HPDE6-E6E7 (cell line): ENCODE measurements around the gene SOBP.
"Not testable (repeated sequence)": the region's sequence is repeated elsewhere in the genome, so short reads cannot be mapped to it uniquely, and the experiment has no call there.

Experiments
- DNase-seq: peaks from one replicate; pipeline ENCODE4 v3.0.0; 2011; ENCODE audit warnings: missing footprints; ENCODE audit errors: extremely low spot score

SOBP gene

DNA sequence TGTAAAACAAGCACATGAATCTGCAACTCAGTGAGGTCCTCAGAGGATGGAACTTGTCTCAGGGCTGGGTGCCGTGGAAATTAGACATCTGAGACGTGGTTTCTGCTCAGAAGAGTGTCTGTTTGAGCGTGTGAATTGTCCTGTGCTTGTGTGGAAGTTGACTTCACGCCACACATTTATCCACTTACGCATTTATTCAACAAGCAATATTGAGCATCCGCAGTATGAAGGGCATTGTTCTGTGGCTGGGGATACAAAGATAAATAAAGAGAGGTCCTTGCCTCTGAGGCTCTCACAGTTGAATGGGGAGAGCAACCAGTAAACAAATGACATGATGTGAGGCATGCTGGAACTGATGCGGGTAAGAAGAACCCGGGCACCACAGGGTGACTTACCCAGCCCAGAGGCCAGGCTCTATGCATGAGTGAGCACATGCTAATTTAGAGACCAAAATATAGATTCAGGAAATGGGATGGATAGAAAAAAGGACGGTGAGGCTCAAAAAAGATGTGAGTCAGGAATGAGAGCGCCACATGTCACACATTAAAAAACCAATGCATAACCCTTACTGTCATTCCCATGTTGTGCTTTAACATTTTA lies 60.4 kb downstream of the SOBP start:
- DNase-seq, result no peak

DNA sequence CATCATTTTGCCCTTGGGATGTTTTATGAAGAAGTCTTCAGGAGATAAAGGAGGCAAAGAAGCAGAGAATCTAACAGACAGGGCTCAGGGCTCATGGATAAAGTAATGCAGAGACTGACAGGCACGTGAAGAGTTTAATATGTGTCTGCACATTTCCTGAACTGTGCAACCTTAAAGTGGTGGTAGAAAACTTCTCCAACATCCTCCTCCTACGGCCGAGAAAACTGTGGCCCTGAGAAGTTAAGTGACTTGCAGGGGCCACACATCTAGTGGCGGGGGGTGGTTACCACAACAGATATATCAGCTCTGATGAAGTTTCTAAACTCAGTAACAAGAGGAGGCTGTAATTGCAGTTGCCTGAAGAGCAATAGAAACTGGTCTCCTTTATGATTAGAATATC lies 61.0 kb downstream of the SOBP start:
- DNase-seq, result no peak

DNA sequence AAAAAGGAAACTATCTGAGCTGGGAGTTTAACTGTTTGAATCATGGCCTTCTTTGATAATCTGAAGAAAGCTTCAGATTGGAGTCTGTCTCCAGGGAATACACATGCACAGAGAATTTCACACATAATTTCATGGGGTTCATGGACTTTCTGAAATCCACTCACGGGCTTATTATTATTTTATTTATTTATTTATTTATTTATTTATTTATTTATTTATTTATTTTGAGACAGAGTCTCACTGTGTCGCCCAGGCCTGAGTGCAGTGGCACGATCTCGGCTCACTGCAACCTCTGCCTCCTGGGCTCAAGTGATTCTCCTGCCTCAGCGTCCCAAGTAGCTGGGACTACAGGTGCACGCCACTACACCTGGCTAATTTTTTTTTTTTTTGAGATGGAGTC lies 63.2 kb downstream of the SOBP start:
- DNase-seq, result not testable (repeated sequence)

DNA sequence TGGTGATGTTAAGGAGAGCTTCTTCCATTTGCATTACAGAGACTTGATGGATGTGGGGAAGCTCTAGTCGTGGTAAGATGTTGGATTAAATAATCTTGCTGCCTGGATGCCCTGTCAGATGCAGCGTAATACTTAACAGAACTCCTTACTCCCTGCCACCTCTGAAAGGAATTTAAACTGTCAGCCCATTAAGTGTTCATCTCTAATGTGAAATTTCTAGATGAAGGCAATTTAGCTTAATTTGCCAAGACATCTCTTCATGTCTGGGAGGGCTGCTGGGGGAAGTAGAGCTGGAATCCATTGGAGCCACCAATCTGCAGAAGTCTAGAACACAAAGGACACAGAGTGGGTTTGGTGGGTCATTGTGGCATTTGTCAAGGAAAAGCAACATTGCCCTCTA lies 64.4 kb downstream of the SOBP start:
- DNase-seq, result no peak

DNA sequence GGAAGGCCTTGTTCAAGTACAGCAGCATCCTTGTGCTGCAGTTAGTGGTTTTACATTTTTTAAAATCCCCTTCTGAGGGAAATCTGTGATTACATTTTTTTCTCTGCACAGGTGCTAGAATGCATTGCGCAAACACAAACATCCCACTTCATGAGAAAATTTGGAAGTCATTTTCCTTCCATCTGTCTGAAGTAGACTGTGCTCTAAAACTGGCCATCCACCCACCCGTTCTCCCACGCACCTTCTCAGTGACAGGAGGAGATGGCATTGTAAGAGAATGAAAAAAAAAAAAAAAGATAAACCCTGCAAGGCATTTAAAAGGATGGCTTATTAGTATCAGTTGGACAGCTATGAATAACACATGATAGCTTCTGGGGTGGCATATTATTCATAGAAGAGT lies 65.0 kb downstream of the SOBP start:
- DNase-seq, result no peak

DNA sequence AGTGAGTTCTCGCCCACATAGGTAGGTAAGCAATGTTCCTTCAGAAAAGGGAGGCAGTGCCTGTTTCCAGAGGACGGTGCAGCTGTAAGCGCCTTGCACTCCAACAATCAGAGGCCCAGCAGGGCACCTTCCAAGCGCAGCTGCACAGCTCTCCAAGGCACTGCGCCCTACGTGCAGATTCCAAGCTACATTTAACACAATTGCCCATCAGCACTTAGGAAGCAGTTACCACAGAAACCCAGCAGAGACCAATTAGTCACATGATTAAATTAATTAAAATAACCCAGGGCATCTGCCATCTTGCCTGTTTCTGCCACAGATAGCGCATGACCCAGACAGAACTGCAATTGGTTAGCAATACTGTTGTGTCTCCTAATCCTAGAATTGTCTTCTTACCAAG lies 65.5 kb downstream of the SOBP start:
- DNase-seq, result no peak

DNA sequence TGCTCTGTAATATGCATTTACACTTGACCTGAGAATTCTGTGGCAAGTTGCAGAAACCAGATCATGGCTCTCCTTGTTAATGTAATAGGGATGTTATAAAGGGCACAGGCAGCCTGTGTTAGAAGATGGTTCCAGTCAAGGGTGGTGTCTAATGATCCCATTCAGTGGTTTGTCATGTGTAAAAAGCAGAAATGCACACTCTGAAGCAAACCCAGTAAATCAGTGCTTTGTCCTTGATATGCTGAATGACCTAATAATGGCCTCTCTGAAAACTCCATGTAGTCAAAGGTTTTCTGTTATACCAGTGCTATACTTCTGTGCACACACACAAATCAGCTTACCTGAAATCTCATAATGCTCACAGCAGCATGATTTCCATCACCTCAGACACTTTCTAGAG lies 66.2 kb downstream of the SOBP start:
- no peak for DNase-seq

DNA sequence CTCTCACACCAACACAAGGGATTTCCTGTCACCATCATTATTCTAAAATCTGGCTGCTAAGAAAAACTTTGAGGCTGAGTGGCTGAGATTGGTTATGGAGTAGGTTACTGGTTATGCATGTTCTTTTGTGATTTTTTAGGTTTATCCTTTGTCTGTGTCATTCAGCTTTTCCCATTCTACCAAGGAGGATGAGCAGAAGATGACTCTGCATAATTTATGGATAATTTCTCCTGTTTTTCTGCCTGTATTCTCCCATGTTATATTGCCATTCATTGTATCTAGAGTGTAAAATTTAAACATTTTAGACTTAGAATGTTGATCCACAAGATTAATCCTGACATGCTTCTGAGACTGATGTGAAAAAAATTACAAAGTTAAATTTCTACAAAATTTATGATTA lies 67.8 kb downstream of the SOBP start:
- no peak for DNase-seq

DNA sequence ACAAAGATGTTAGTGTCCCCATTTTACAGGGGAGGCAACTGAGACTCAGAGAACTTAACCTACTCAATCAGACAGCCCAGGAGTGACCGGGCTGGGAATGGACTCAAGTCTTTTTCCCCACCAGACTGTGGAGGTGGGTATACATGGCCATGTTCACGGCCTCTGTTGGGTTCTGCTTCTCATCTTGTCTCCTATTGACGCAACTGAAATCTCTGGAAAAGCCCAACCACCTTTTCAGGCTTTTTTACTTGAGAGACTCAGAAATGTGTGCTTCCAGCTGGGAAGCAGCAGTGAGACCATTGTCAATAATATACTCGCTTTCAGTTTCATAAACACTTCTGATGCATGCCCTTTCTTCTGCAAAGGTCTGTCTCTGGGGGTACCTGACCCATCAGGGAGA lies 70.7 kb downstream of the SOBP start:
- DNase-seq, result no peak

DNA sequence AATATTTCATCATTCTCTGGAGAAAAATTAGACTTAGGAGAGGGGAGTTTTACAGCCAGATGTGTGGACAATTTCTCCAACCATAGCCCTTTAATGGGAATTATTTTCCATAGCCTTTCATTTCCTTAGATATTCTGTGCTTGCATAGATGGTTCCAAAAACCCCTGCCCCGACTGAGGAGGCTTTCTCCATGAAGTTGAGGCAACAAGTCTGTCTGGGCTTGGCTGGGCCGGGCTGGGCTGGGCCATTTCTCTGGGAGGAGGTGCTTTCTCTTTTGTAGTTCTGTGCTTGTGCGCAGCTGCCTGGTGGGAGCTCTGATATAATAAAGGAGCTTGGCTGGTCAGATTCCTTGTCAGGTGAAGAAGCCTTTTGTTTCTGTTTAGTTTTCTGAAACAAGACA lies 71.4 kb downstream of the SOBP start:
- DNase-seq, result no peak

DNA sequence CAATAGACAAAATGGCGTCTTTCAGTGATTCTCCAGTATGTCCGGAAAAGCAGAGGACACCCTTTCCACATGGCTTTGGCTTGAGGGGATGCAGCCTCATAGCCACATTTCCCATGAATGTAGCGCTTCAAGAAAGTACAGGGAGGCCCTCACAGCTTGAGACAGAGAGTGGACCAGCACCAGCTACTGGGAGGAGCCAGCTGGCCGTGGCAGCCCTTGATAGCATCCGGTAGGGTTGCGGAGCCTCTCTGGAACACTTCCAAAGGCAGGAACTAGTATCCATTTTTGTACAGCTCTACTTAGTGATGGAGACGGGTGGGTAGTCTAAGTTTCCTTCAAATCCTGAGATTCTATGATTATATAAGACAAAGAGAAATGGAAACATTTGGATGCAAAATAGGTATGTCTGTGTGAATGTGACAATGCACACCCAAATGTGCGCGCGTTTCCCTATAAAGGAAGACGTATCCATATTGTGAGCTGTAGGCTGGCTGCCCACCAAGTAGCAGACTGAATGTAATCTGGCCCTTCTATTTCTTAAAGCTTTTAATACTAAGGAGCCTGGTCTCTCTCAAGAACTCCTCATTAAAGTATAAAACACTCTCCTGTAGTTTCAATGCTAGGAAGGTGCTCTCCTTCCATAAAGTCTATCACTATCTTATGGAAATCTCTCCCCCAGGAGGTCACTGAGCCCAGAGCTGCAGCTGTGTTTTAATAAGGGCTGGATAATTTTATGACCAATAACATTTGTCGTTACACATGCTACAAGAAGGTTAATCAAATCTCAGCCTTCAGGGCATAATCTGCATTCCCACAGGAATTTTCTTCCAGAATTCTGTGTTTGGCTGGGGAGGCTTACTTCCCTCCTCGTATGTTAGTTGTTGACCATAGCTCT lies 74.0 kb downstream of the SOBP start:
- DNase-seq, result no peak

DNA sequence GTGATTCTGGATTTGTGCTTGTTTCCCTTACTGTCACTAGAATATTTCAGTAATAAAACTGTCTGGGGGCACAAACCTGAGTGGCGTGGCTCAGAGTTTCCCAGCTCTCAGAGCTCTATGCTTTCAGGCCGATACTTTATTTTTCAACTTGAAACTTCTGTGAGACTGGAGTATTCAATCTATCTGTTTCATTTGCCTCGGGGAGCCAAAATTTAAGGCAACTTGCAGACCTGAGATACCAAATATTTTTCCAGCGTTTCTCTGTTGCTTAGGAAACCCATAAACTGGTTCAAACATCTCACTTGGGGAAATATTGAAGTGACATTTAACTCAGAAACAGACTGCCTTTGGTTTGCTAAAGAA lies 74.7 kb downstream of the SOBP start:
- DNase-seq, result no peak

DNA sequence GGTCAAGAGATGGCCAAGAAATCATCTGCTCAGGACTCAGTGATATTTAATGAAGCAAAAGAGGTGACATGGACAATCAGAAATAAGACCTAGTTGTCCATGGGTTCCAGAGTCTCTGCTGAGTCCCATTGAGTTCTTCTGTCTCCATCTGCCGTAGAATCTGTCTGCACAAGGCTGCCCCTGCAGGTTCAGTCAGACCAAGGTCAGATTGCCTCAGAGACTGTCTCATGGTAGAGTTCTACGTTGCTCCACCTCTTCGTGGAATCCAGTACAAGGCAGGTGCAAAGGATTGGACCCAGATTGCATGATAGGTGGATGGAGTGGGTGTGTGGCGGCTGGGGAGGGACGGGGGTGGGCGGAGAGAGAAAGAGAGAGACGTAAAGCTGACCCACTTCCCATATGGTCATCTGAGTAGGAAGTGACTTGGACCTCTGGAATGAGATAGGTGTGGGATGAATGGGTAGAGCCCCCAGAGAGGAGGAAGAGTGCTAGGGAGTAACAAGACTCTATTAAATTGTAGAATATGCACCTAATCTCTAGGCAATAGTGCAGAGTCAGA lies 75.3 kb downstream of the SOBP start:
- no peak for DNase-seq

DNA sequence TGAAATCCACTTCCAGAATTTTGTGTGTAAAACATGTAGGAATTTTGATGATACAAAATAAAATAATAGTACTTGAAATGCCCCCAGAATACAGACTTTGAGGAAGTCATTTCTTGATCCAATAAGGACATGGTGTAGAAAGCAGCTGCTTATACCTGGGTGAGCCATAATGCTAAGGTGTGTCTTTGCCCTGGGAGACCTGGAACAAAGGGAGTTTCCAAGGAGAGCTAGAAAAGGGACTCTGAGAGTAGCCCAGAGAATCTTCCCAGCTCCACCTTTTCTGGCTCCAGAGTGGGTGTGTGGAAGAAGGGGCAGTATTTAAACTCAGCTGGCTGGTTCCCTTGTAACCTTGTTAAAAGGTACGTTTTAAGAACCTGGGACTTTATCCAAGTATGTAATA lies 77.7 kb downstream of the SOBP start:
- DNase-seq, result no peak

DNA sequence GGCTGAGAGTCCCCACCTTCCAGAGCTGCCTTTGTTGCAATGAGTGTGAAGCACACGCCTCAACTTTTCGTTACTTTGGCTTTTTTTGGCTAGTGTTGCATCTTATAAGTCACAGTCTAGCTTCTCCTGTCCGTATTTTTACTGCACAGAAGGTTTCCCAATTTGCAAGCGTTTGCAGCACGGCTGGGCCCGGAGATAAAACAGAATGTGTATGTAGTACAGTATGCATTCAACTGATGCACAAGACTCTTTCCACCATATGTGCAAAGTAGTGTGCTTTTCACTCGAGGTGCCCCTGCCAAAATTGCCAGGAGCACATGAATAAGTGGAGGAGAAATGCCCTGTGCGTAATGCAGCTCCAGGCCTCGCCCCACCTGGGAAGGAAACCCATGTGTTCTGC lies 79.6 kb downstream of the SOBP start:
- no peak for DNase-seq

DNA sequence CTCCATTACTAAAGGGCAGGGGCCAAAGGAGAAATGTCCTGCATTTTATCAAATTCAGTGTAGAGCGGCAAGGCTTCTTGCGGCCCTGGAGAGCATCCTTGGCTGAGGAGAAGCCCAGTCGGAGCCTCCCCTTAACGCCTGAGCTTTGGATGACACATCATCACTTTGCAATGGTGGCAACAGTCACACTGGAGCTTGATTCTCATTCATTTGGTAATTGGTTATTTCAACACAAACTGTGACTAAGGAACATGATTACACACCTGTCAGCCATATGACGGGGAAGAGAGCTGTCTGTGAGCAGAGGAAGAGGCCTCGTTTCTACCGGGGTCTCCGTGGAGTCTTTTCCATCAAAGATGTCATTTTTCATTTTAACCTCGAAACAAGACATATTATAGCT lies 81.4 kb downstream of the SOBP start:
- DNase-seq, result no peak

DNA sequence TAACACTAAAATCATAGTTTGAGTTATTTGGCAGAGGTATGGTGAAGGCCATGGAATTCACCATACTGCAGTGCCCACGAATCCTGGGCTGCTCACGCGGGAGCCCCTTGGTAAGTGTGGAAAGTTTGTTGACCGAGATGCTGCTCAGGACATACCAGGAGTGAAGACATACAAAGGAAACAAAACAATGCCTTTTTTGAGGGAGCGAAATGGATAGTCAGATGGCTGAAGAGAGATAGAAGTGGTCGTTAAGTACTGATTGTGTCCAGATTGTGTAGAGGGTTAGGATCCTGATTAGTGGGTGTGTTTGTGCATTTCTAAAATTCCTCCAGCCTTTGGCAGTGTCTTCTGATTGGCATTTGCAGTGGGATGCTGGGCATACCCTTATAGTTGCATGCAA lies 83.0 kb downstream of the SOBP start:
- no peak for DNase-seq

DNA sequence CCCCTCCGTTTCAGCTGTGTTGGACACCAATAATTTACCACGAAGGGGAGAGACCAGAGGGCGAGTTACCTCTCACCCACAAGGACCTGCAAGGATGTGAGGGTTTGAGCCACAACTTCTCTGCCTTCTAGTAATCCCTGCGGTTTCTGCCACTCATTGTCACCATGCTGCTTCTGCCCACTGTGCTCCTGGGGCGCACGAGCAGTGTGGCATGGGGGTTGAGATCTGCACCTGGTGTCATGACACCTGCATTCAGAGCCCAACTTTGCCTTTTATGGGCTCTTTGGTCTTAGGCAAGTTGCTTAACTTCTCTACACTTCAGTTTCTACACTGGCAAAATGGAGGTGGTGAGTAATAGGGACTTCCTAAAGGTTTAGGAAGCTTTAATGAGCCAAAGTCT lies 84.9 kb downstream of the SOBP start:
- DNase-seq, result no peak

DNA sequence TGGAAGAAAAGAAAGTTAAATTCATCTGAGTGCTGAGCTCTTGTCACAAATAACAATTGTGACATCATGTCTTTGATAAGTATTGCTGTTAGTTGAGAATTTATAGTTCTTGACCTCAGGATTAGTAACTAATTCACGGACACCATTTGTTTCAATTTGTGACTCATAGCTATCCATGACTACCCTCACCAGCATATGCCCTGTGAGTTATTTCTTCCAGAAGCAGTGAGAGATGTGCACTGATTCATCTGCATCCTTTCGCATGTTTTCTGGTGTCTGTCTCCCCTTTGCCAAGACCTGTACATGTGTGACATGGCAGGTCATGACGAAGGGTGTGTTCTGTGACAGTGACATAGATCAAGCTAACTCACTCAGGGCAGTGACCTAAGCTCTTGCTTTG lies 86.9 kb downstream of the SOBP start:
- DNase-seq, result peak; percentile 17

DNA sequence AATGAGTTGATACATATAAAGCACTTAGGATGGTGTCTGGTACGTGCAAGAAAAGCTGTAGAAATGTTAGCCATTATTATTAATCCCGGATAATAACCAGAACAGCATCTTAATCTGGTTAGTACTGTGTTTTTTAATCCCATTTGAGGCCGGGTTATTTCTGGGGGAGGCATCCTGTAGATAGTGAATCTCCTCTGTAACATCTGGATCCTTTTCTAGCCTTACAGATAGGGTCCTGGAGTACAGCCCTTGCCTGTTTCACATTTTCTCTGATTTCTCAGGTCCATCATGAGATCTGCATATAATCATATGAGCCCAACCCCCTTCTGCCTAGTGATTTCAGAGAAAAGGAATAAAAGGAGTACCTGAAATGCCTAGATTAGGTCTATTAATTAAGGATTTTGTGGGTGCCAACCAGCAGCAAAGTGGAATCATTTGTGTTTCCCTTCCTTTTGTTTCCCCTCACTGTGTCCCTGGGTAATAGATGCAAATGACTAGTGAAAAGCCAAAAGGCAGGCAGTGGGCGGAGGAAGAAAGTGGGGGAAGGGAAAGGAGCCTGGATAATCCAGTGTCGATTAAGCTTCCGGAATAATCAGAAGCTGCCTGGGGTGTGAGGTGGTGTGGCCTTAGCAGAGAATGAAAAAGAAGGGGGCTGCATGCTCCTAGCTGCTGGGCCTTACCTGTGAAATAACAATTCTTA lies 88.9 kb downstream of the SOBP start:
- no peak for DNase-seq

DNA sequence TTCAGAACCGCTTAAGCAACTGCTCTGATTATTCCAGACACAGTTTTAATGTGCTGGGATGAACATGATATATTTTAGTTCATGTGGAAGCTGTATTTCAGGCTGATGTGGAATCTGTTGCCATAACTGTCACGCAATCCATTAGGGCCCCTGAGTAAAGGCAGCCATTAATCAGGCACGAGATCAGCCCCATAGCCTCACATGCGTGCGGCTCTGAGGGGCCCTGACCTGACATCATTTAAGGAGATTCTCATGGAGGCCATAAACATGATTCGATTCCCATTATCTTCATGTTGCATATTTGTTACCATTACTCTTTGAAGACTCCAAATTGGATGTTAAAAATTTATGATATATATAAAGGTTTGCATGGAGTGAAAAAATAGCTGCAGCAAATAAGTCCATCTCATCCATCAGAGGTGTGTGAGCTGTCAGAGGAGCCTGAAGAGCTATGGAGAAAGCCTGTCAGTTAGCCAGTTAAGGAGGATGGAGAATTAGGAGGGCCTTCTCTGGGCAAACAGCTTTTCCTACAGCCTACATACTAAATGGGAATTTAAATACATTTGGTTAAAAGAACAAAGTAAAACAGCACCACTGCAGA lies 89.6 kb downstream of the SOBP start:
- no peak for DNase-seq

DNA sequence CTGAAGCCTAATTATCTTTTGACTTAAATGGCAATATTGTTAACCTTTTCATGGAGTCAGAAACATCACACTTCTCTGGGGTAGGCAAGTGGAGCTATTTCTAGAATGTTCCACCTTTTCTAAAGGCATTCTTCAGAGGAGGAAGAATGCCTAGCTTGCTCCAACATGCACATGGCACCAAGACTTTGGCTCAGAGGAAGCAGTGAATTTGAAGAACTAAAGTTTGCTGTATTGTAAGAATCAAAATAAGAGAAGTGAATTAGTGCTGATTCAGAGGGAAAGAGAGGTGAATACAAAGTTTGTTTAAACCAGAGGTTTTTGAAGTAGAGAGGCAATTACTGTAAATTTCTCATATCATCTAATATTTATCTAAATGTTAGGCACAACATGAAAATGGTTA lies 92.2 kb downstream of the SOBP start:
- DNase-seq, result no peak
